OCI-LY7 (cell line): ENCODE measurements around the gene MGST2. TPM values are rescaled to one million over a fixed set of nuclear protein-coding genes. Genes with fewer than 3 reads are reported as not detected.

Source experiments
- BruUV-seq: library from RNA; stranded (reverse); fragments of 400-500 nt; replicated peaks from 2 replicates; lab custom pipeline; 2021; lab: Mats Ljungman, UMichigan
- CTCF ChIA-PET: fragments of 300-600 bp; sonication (Branson Sonifier 250); formaldehyde crosslinking; loops from one replicate; lab custom pipeline; 2022; ENCODE audit warnings: antibody characterized with exemption; ENCODE audit not compliant: unreplicated experiment; lab: Charles Lee
- POLR2A ChIA-PET: fragments of 300-600 bp; sonication (Branson Sonifier 250); formaldehyde crosslinking; loops from one replicate; lab custom pipeline; 2022; ENCODE audit warnings: antibody characterized with exemption; lab: Charles Lee
- DNase-seq: peaks from one replicate; pipeline ENCODE4 v3.0.0-alpha.2; 2015; ENCODE audit warnings: low spot score
- H2AFZ ChIP-seq: fragments of 200-600 bp; sonication (generic), shearing (Covaris generic); 2 replicates; pipeline ENCODE4 v1.6.1; 2014; ENCODE audit warnings: mild to moderate bottlenecking, antibody characterized with exemption, low read length, moderate library complexity
- H3K27ac ChIP-seq: fragments of 200-600 bp; sonication (generic); 2 replicates; pipeline ENCODE4 v1.5.1; 2014; ENCODE audit warnings: mixed run types, low read depth, mild to moderate bottlenecking, moderate library complexity, low read length, inconsistent platforms; ENCODE audit not compliant: poor library complexity, severe bottlenecking
- H3K36me3 ChIP-seq: fragments of 200-600 bp; sonication (generic); 2 replicates; pipeline ENCODE4 v1.6.1; 2014; ENCODE audit warnings: mild to moderate bottlenecking, antibody characterized with exemption, low read length, moderate library complexity, mixed read lengths; ENCODE audit not compliant: insufficient read depth
- H3K4me1 ChIP-seq: fragments of 200-600 bp; sonication (generic); 2 replicates; pipeline ENCODE4 v1.5.1; 2014; ENCODE audit warnings: mild to moderate bottlenecking, low read length; ENCODE audit not compliant: insufficient read depth, poor library complexity, severe bottlenecking
- H3K4me2 ChIP-seq: fragments of 200-600 bp; sonication (generic); 2 replicates; pipeline ENCODE4 v1.6.1; 2014; ENCODE audit warnings: mild to moderate bottlenecking, low read length
- H3K4me3 ChIP-seq: fragments of 200-600 bp; sonication (generic); 2 replicates; pipeline ENCODE4 v1.5.1; 2014; ENCODE audit warnings: mild to moderate bottlenecking, low read depth, low read length; ENCODE audit not compliant: poor library complexity, severe bottlenecking
- H3K79me2 ChIP-seq: fragments of 200-600 bp; sonication (generic); 2 replicates; pipeline ENCODE4 v1.6.1; 2016; ENCODE audit warnings: low read depth, mild to moderate bottlenecking, low read length, moderate library complexity, mixed read lengths; ENCODE audit not compliant: insufficient read depth
- H3K9me2 ChIP-seq: fragments of 200-600 bp; sonication (generic); 2 replicates; pipeline ENCODE4 v1.6.1; 2016; ENCODE audit warnings: mild to moderate bottlenecking, low read length, mixed read lengths; ENCODE audit not compliant: insufficient read depth
- H3K9me3 ChIP-seq: fragments of 200-600 bp; sonication (generic); 2 replicates; pipeline ENCODE4 v1.6.1; 2014; ENCODE audit warnings: mild to moderate bottlenecking, mixed run types, low read length, mixed read lengths
- H4K20me1 ChIP-seq: fragments of 200-600 bp; sonication (generic); 2 replicates; pipeline ENCODE4 v1.6.1; 2014; ENCODE audit warnings: mild to moderate bottlenecking, antibody characterized with exemption, low read length, moderate library complexity, mixed read lengths; ENCODE audit not compliant: insufficient read depth
- EZH2phosphoT487 ChIP-seq: fragments of 200-600 bp; sonication (generic); IDR thresholded peaks from 2 replicates; pipeline ENCODE4 v1.6.1; 2018; ENCODE audit warnings: low read depth, borderline replicate concordance, mild to moderate bottlenecking, mixed run types, antibody characterized with exemption, low read length, moderate library complexity, mixed read lengths
- intact Hi-C: fragments of 100-400 bp; cut with micrococcal nuclease; formaldehyde crosslinking; loops from one replicate; pipeline ENCODE4 v1.10.0; 2022; ENCODE audit not compliant: unreplicated experiment
- total RNA-seq, 2 experiments: library from RNA; depleted of rRNA in 1 of 2; stranded (reverse); fragments of >200 nt in 1 of 2; shearing (Covaris generic) in 1 of 2; gene quantifications; 2 replicates each; pipeline ENCODE4 v1.2.3, GENCODE V29; 2014 to 2022
- TF ChIP-seq, protein P1 (sequence below): fragments of 200-600 bp; sonication (generic); conservative IDR thresholded peaks from 2 replicates; pipeline ENCODE4 v1.5.1; 2014; ENCODE audit warnings: mild to moderate bottlenecking, antibody characterized with exemption, low read length, moderate library complexity, mixed read lengths

The MGST2 gene
- total RNA-seq, 2 experiments from 2014 or later, result 4.7 to 11.7 TPM

GRCh38 chr4:139720806-139721205, 55.2 kb downstream of the MGST2 start:
- ChIA-PET CTCF (no interaction called here), POLR2A (no interaction called here)
- DNase-seq, result no peak
- Histone ChIP-seq H2AFZ (no peak overlapping the region), H4K20me1 (no peaks in the 10 kb centered on the region), H3K79me2 (no peaks in the 10 kb centered on the region), H3K4me2 (no peak overlapping the region), H3K4me3 (no peak overlapping the region), H3K9me2 (no peaks in the 10 kb centered on the region), H3K4me1 (no peaks in the 10 kb centered on the region), H3K27ac (no peak overlapping the region), H3K36me3 (no peaks in the 10 kb centered on the region), H3K9me3 (no peaks in the 10 kb centered on the region)
- intact Hi-C loops, result no loop called here
- TF ChIP-seq EZH2phosphoT487, result no peak
- TF ChIP-seq, protein P1, sequence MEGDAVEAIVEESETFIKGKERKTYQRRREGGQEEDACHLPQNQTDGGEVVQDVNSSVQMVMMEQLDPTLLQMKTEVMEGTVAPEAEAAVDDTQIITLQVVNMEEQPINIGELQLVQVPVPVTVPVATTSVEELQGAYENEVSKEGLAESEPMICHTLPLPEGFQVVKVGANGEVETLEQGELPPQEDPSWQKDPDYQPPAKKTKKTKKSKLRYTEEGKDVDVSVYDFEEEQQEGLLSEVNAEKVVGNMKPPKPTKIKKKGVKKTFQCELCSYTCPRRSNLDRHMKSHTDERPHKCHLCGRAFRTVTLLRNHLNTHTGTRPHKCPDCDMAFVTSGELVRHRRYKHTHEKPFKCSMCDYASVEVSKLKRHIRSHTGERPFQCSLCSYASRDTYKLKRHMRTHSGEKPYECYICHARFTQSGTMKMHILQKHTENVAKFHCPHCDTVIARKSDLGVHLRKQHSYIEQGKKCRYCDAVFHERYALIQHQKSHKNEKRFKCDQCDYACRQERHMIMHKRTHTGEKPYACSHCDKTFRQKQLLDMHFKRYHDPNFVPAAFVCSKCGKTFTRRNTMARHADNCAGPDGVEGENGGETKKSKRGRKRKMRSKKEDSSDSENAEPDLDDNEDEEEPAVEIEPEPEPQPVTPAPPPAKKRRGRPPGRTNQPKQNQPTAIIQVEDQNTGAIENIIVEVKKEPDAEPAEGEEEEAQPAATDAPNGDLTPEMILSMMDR, result no peak
- BruUV-seq, result no TSS peak

GRCh38 chr4:139721789-139722188, 56.2 kb downstream of the MGST2 start:
- BruUV-seq, result no TSS peak
- TF ChIP-seq EZH2phosphoT487, result no peak
- no peak overlapping the region for H3K4me3 ChIP-seq
- H4K20me1 ChIP-seq, result no peaks in the 10 kb centered on the region
- no peak overlapping the region for H3K27ac ChIP-seq
- no peaks in the 10 kb centered on the region for H3K9me2 ChIP-seq
- POLR2A ChIA-PET, result interaction anchor here (0.6 kb wide), 1 partner anchor 218 kb away, joined by 3 read pairs; no protein-coding TSS in a partner anchor
- CTCF ChIA-PET, result no interaction called here
- H2AFZ ChIP-seq, result no peak overlapping the region
- H3K4me2 ChIP-seq, result no peak overlapping the region
- no peaks in the 10 kb centered on the region for H3K9me3 ChIP-seq
- H3K36me3 ChIP-seq, result no peaks in the 10 kb centered on the region
- DNase-seq, result no peak
- intact Hi-C loops, result no loop called here
- no peaks in the 10 kb centered on the region for H3K4me1 ChIP-seq
- H3K79me2 ChIP-seq, result no peaks in the 10 kb centered on the region

- TF ChIP-seq EZH2phosphoT487, result no peak
- TF ChIP-seq, protein P1, result no peak
- H2AFZ ChIP-seq, result no peak overlapping the region
- CTCF ChIA-PET, result no interaction called here
- H4K20me1 ChIP-seq, result no peaks in the 10 kb centered on the region
- H3K27ac ChIP-seq, result no peak overlapping the region
- H3K36me3 ChIP-seq, result no peaks in the 10 kb centered on the region
- H3K79me2 ChIP-seq, result no peaks in the 10 kb centered on the region
- DNase-seq, result no peak
- POLR2A ChIA-PET, result no interaction called here
- H3K4me2 ChIP-seq, result no peak overlapping the region
- no peaks in the 10 kb centered on the region for H3K4me1 ChIP-seq
- H3K9me3 ChIP-seq, result no peaks in the 10 kb centered on the region
- no TSS peak for BruUV-seq
- H3K4me3 ChIP-seq, result no peak overlapping the region
- no peaks in the 10 kb centered on the region for H3K9me2 ChIP-seq
- intact Hi-C loops, result no loop called here
Observed at GRCh38 chr4:139725236-139725635, 59.6 kb downstream of the MGST2 start.
